ENCODE data around the gene SHPK.

DNA sequence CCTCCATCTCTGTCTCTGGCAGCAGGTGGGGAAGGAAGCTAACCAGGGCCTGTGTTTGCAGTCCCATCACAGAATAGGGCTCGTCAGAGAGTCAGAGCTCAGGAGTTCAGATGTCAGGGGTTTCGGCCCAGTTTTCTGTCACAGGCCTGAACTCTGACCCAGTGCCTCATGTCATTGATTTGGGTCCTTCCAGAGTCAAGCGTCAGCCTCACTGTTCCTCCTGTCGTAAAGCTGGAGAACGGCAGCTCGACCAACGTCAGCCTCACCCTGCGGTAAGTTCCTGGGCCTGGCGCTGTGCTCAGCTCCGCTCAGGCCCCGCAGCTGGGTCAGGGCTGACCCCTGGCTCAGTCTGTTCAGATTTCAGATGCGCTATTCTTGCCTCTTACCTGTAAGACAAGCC lies 11.2 kb upstream of the SHPK start:
- no peak for TF ChIP-seq CEBPB (tag; IDR thresholded peaks at IDR 0.05)
- no peak for TF ChIP-seq MAX (CRISPR knock-in tag; IDR thresholded peaks at IDR 0.05)

All from K562 (cell line).